CD4-positive, alpha-beta T cell treated with Interleukin-6 at 100 ng/mL for 8 hours (primary cell): ENCODE results near the gene GRAP2.
A peak's percentile ranks its signal among the peaks of the same experiment; 100 is the strongest.
"Not testable (repeated sequence)": the region's sequence is repeated elsewhere in the genome, so short reads cannot be mapped to it uniquely, and the experiment has no call there.

ENCODE experiments used
- DNase-seq: peaks from one replicate; pipeline ENCODE4 v3.0.0-alpha.2; 2020; ENCODE audit warnings: mixed read lengths, low spot score

GRAP2 gene

DNA sequence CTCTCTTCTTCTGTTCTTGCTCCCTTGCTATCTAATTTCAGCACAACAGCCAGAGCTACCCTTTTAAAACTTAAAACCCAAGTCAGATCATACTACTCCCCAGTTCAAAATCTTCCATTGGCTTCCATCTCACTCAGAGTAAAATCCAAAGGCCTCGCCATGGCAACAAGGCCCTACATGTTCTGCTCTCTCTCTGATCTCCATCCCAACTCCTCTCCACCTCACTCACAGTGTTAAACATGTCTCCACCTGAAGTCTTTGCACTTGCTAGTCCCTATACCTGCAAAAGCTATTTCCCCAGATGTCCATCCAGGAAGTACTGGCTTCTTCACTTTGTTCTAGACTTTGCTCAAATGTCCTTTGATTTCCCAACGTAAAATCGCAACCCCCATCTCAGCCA, 3.0 kb upstream of the GRAP2 start:
- no peak for DNase-seq

DNA sequence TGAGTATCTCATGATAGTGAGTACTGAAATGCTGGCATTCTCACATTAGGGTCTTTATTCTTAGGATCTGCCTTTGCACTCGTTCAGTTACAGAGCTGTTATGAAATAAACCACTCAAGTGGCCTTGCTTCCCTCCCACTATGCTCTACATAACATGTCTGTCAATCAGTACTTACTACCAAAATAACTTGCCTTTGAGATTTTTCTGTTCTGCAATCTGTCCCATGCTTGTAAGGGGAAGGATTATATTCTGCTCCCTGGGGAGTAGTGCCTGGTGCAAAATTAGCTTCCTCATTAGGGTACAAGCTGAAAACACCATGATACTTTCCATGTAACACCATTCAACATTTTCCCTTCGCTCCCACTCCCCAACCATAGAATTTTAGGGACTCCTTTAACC, 1.9 kb upstream of the GRAP2 start:
- DNase-seq: no peak

DNA sequence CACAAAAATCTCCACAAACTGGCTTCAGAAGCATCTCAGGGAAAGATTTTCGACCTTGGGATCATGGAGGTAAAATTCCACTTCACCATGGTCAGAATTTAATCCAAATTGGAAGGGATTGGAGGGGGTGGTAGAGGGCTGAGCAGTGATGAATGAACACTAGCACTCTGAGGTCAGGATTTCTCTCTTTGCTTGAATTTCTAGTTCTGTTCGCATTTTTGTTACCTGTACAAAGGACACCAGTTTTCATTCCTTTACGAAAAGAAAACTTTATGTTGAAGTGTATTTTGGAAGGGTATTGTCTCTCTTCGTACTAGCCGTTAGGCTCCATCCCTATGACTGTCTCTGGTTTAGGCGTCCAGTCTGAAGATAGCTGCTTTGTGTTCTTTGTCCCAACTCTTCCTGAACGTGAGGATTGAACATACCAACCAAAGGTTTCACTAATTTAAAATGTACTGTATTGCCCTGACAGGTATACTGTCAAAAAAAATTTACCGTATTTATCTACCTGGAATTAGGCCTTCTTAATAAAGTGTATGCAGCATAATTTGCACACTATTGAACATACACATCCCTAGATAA, 772 bp downstream of the GRAP2 start:
- DNase-seq: no peak

GRCh38 chr22:39904024-39904423, 3.1 kb downstream of the GRAP2 start:
- DNase-seq: not testable (repeated sequence)

DNA sequence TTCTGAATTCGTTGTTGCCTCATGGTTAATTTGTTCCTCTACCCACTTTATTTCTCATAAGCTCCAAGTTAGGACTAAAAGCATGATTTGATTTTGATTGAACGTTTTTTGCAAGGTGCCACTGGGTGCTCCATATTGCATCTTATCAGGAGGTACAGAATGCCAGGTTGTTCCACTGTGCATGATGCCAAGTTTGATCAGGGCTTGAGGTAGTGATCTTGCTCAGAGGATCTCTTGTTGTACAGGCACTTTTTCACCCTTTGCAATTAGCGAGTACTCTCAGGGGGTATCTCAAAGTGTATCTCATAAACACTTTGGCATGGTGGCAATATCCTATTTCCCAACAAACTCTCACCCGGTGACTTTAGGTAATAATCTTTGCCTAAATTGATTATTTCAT, 4.0 kb downstream of the GRAP2 start:
- no peak for DNase-seq

DNA sequence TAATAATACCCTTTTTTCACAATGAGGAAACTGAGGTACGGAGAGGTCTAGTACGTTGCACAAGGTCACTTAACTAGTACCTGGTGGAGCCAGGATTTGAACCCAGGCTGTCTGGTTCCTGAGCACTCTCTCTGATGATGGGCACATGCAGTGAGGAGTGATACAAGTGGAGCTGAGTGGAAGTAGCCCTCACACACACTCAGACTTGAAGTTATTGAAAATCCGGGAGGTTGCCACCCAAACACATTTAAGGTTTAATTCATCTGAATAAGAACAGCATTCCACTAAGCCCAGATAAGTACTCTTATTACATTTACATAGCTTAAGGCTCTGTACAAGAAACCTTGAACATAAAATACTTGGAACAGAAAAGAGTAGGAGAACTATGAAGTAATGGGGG, 4.8 kb downstream of the GRAP2 start:
- no peak for DNase-seq

DNA sequence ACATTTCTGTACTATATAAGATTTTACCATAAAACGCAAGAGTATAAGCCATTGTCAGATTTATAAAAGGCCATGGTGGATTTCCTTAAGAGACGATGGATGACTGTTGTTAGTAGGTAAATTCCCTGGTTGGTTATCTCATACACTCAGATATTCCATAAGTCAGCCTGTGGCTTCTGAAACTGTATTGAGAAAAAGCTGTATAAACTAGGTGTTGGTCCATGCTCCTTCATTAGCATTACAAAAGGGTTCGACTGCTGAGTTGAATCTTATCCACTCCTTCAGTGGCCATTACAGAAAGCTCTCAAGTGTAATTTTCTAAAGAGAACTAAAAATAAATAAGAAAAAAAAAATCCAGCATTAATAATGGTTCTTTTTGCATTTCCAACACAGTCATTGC, 5.3 kb downstream of the GRAP2 start:
- DNase-seq: no peak

GRCh38 chr22:39907047-39907446, 6.2 kb downstream of the GRAP2 start:
- DNase-seq: no peak

- peak; percentile 48 for DNase-seq
Observed at GRCh38 chr22:39907605-39908097, 6.8 kb downstream of the GRAP2 start.

DNA sequence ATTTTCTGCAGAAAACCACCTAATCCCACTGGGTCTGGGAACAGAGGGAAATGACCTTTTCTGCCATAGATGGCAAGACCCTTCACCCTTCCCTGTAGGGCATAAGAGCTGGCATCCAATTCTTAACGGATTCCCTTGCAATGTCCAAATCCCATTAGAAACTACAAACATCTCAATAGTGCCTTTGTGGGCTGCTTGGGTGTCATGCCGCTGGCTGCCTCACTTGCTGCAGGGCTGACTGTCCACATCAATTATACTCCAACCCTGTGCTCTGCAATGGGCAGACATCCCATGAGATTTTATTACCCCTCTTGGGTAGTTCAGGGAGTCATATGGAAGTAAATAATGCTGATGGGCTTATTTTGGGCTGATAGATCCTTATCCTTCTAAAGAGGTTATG, 7.3 kb downstream of the GRAP2 start:
- DNase-seq: no peak

DNA sequence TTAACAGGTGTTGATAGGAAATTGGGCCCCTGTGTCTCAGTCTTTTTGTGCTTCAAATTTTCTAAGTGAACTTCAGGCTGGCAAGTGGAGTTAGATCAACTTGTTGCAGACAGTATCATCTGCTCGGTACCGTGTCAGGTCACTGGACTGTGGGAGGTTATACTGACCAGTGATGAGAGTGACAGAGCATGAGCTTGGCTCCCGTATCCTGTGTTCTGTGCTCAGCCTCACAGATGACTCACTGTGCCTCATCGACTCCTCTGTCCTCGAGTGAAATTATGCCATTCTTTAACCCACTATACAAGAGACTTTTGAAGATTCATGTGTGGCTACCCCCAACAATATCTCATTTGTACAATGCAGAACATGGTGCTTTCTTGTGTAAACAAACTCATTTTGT, 7.9 kb downstream of the GRAP2 start:
- no peak for DNase-seq

DNA sequence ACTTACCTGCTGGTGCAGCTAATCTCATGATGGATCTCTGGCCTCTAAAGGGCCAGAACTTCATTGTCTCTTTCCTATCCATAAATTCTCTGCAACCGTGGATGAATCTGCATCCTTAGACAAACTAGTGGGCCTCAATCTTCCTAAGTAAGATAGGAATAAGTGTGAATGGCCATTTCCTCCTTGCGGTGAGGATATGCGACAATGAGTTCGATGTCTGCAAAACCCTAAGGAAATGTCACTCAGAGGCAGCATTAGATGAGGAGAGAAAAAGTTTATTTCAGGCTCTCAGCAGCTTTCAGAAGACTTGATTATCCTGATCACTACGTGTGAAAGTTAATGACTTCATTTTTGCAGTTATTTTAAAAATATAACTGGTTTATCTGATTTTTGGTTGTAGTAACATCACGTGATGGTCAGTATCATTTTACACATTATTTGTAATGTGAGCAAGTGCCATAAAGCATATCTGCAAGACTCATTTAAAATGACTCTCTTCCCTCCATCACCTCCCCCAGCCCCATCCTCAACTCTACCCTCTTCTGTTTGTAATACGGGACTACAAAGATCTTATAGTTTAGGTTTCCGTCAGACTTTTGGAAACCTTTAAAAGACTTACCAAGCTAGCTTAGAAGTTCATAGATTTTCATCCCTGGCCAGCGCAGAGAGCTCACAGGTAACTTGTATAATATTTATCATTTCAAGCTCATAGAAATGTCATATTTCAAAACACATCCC, 10.2 kb downstream of the GRAP2 start:
- no peak for DNase-seq

DNA sequence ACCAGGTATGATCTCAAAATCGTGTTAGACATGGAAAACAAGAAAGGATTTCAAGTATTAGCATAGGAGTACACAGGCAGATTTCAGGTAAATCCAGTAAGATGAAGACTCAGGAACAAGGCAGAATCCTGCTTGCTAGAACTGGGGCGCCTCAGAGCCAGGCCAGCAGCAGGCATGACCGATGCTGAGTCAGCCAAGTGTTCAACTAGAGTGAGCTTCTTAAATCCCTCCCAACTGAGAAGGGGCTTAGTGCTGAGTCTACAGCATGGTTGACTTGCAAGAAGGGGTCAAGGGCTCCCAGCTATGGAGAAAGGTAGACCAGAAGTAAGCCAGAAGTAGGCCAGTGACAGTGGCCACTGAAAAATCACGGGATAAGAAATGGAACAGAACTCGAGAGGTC, 12.4 kb downstream of the GRAP2 start:
- DNase-seq: no peak

DNA sequence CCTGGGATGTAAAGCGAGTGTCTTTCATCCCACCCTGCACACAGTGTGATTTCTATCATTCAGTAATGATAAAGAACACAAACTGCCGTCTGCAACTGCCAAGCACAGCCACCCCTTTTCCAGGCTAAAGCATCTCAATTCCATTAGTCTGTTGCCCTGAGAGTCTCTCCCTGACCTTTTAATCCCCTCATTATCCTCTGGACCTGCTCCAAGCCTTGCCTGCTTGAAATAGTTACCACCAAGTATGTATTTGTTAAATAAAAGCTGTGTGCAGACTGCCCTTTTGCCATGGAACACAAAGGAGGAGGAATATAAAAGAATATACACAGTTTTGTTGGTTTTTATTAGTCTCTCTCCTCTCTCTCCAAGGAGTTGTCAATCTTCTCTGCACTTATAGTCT, 13.0 kb downstream of the GRAP2 start:
- DNase-seq: no peak

GRCh38 chr22:39914584-39914983, 13.7 kb downstream of the GRAP2 start:
- no peak for DNase-seq

GRCh38 chr22:39915295-39915726, 14.4 kb downstream of the GRAP2 start:
- no peak for DNase-seq

- DNase-seq: no peak
Observed at GRCh38 chr22:39916496-39916895, 15.6 kb downstream of the GRAP2 start.

GRCh38 chr22:39917197-39917643, 16.3 kb downstream of the GRAP2 start:
- DNase-seq: no peak

GRCh38 chr22:39917776-39918495, 17.1 kb downstream of the GRAP2 start:
- DNase-seq: no peak

- DNase-seq: peak; percentile 52
Observed at GRCh38 chr22:39920134-39920743, 19.4 kb downstream of the GRAP2 start.

GRCh38 chr22:39923696-39924095, 22.8 kb downstream of the GRAP2 start:
- no peak for DNase-seq

- DNase-seq: no peak
Observed at GRCh38 chr22:39924286-39924685, 23.4 kb downstream of the GRAP2 start.

- DNase-seq: no peak
Observed at GRCh38 chr22:39925273-39925672, 24.4 kb downstream of the GRAP2 start.
